Skin of body (tissue), 2 donors: Measurements from ENCODE around the gene CENPX. TPM values are rescaled to one million over a fixed set of nuclear protein-coding genes. Genes with fewer than 3 reads are reported as not detected.
"Not testable (repeated sequence)": the region's sequence is repeated elsewhere in the genome, so short reads cannot be mapped to it uniquely, and the experiment has no call there.

Source experiments
- DNase-seq: peaks from one replicate; lab custom pipeline; 2025; lab: John Stamatoyannopoulos, UW
- total RNA-seq: library from RNA; depleted of rRNA; stranded (reverse); fragments of >200 nt; gene quantifications from one replicate; pipeline ENCODE4 v1.2.3, GENCODE V29; 2014

Gene CENPX
- total RNA-seq, 1 donor from 2014 or later, result 19.7 TPM

DNA sequence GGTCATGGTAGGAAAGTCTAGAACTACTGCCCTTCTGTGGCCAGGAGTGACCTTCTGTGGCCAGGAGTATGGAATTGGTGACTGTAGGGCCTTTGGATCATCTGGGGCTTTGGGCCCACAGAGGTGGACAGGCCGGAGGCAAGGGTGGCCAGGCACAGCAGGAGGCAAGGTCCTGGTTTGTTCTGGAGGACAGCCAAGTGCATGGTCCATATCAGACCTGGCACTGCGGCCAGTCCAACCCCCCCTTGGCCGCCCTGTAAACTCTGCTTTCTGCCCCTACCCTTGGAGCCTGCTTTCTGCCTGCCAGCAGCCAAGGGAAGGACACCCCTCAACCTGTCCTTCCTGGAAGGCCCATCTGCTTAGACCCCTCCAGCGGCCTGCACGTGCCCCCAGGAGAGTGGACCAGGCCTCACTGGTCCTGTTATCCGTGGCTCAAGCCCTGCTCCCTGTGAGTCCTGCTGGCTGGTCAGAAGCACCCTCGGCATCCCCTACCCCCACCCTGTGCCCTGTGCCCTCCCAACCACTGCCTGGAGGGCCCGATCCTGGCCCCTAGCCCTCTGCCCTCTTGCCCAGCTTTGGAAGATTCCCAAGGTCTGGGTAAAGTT, 17.1 kb upstream of the CENPX start:
- no peak for DNase-seq

DNA sequence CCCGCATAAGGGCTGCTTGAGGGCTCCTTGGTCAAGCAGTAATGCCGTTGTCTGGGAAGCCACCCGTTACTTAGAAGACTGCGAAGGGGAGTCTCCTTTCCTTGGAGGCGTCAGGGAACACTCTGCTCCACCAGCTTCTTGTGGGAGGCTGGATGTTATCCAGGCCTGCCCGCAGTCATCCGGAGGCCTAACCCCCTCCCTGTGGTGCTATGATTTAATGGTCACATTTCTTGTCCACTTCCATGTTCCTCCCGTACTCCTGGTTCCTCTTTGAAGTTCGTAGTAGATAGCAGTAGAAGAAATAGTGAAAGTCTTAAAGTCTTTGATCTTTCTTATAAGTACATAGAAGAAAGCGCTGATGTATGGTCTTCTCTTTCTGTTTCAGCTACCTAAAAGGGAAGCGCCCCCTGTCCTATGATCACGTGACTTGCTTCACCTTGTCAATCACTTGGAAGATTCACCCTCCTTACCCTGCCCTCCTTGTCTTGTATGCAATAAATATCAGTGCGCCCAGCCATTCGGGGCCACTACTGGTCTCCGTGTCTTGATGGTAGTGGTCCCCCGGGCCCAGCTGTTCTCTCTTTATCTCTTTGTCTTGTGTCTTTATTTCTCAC, 16.2 kb upstream of the CENPX start:
- not testable (repeated sequence) for DNase-seq

DNA sequence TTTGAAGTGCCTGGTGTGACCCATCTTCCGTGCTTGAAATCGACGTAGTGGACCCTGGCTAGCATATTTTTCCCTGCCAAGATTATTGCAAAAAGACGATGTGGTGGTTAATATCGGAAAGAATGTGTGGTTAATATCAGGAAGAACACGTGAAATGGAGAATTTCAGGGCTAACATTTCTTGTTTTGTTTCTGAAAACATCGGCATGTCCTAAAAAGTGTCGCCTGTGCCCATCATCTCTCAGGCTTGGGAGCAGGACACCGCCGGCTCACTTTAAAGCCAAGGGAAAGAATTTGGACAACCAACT, 15.2 kb upstream of the CENPX start:
- DNase-seq, result peak; percentile 69

DNA sequence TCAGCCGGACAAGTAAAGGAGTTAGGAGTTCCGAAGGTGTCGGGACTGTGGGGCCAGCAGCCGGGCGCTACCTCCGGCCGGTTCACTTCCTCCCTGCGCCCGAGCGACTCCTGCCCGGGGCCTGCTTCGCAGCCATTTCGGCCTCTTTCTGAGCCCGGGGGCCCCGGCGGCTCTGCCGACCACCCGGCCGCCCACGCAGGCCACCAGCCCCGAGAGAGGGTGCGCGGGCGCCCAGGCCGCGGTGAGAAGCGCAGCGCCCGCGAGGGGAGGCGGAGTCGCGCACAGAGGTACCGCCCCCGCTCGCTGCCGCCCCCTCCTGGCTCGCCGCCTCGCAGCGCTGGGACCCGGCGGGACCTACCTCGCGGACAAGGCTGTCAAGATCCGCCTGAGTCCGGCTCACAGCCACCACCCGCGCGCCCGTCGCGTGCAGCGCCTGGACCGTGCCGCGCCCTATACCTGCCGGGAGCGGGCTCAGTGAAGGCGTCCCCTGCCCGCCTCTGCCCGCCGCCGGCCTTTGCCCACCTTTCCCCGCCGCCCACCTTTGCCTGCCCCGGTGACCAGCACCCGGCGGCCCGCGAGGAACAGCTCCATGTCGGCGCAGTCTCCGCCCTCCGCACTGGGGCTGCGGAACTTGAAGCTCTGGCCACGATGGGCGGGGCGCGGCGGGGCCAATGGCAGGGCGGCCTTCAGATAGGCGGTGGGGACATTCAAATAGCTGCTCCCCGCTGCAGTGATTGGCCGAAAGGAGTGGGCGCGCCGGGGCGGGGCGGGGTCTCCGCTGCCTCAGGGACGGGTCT, 14.6 kb upstream of the CENPX start, which contains the start of gene DCXR:
DCXR (minus strand) TSS at position 606 of the 797 bp plus-strand sequence; CDS start at position 591, 15 bp downstream.
- DNase-seq, result peak; percentile 80

DNA sequence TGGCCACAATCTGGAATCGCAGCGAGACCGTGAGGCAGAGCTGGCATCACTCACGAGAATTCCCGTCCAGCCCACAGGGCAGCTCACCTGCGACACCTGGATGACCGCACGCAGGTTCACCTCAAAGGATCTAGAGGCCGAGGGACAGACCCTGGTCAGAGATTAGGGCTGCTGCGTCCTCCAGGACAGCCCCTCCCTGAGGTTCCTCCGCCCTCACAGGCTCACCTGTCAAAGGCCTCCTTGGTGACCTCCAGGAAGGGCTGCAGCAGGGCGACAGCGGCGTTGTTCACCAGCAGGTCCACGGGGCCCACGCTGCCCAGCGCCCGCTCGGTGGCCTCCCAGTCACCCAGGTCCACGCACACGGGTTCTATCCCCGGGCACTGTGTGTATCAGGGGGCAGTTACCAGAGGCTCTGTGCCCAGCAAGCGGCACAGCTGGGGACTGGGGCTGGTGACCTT, 14.0 kb upstream of the CENPX start:
- DNase-seq, result no peak

DNA sequence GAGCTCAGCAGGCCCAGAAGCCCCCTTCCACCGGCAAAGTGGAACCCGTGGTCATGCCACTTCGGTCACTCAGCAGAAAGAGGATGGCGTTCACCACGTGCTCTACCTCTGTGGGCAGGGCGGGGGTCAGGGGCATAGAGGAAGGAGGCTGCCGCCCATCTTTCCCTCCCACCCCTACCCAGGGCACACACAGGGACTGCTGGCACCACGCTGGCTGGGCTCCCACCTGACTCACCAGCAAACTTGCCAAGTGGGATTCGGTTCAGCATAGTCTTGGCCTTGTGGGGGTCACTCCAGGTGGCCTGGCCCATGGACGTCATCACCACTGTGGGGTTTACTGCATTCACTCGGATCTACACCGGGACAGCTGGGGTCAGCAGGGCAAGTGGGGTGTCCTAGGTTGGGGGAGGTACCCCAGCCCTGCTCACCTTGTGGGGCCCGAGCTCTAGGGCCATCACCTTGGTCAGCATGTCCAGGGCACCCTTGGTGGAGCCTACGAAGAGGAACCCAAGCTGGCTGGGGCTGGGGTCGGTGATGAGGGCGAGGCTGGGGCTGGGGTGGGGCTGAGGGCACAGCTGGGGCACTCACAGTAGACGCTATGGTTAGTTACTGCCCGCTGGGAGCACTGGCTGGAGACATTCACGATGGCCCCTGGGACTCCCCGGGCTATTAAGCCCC, 13.4 kb upstream of the CENPX start:
- DNase-seq, result no peak

DNA sequence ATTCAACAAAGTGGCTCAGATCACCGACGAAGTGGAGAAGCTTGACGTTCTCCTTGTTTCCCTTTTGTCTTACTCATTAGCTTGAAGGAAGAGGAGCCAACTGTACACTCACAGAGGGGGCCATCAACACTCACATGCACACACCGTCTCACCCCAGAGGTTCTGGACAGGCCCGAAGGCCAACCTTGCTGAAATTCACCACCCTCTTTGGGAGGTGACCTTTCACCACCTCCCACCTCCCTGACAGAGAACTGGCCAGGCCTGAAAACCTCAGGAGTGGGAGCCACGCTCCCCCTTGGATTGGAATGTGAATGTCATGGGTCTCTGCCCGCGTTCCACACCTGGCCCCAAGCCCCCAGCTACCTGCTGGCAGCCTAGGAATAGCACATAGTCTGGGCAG, 12.8 kb upstream of the CENPX start:
- DNase-seq, result no peak

DNA sequence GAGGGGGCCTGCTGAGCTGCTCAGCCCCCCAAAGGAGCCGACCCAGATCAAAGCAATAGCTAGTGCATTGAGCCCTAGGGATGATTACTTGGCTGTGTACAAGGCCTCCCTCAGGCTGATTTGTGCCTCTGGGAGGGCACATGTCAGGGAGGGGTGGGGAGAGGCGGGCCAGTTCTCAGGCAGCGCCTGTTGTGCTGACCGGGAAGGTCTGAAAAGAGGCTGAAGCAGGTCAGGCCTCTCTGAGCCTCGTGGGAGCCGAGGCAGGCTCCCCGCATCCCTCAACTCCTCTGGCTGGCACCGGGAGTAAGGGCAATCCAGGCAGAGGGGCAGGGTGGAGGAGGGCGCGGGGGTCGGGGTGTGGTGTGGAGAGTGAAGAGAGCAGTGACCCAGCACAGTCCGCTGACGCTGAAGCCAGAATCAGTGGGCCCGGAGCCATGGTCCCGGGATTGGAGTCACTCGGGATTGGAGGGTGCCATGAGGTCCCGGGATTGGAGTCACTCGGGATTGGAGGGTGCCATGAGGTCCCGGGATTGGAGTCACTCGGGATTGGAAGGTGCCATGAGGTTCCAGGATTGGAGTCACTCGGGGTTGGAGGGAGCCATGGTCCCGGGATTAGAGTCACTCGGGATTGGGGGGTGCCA, 11.8 kb upstream of the CENPX start:
- DNase-seq, result no peak

DNA sequence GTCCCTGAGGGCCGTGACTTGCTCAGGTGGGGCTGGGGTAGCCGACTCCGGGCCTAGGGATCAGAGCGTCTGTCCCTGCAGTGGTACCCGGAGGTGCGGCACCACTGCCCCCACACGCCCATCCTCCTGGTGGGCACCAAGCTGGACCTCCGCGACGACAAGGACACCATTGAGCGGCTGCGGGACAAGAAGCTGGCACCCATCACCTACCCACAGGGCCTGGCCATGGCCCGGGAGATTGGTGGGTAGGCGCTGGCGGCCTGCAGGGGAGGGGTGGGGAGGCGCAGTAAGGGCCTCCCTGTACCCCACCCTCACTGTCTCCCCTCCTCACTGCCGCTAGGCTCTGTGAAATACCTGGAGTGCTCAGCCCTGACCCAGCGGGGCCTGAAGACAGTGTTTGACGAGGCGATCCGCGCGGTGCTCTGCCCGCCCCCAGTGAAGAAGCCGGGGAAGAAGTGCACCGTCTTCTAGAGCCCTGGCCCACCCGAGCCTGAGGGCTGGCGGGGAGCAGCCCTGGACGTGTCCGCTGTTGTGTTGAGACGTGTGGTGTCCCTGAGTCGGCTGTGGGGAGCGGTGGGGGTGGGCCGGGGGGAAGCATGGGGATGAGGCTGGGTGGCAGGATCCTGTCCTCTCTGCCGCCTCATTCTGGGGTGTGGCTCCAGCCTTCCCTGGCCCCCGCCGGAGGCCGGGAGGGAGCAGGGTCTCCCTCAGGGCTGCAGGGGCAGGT, 10.8 kb upstream of the CENPX start:
- no peak for DNase-seq

DNA sequence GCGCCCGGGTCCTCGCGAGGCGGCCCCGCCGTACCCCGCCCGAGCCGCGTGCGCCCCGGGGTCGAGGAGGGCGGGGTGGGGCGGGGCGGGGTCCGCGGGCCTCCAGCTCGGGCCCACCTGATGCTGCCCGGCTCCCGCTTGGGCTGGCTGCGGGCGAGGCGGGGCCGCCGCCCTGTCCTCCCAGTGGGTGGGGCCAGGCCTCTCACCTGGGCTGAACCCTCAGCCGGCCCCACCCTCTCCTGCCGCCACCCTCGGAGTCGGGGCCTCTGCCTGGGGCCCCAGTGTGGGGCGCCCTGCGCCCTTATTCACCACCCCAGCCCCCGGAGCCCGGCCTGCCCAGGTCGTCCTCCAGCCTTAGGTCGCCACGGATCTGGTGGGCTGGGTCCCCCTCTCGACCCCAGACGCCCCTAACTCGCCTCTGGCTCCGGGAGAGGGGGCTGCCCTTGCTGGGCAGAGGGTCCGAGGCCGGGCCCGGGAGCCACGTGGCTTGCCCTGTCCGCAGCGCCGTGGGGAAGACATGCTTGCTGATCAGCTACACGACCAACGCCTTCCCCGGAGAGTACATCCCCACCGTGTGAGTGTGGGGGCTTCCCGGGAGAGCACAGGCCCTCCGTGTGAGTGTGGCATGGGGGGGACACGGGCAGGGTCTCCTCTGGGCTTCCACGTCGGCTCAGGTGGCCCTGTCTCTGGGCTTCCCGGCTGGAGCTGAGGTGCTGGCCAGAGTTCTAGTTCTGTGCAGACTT, 9.4 kb upstream of the CENPX start:
- DNase-seq, result no peak

DNA sequence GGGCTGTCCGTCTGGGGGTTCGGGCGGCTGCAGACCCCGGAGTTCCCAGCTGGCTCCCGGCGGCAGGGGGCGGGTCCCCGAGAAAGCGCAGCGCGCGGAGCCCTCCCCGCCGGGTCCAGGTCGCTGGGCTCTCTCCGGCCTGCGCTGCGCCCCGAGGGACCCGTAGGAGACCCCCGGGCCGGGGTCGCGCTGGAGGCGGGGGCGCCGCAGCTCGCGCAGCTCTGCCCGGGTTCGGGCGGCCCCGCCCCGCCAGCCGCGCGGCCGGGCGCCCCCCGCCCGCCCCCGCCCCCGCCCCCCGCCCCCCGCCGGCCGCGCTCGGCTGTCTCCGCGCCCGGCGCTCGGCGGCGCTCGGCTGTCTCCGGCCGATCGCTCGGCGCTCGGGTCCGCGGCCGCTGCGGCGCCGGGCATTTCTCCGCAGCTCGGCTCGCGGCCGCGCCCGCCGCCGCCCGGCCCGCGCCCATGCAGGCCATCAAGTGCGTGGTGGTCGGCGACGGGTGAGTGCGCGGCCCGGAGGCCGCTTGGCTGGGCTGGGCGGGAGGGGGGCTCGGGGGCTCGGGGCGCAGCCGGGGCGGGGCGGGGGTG, 8.7 kb upstream of the CENPX start, which contains the start of gene RAC3:
RAC3 (plus strand) TSS at position 376 of the 582 bp plus-strand sequence; CDS start at position 460, 84 bp downstream.
- no peak for DNase-seq

DNA sequence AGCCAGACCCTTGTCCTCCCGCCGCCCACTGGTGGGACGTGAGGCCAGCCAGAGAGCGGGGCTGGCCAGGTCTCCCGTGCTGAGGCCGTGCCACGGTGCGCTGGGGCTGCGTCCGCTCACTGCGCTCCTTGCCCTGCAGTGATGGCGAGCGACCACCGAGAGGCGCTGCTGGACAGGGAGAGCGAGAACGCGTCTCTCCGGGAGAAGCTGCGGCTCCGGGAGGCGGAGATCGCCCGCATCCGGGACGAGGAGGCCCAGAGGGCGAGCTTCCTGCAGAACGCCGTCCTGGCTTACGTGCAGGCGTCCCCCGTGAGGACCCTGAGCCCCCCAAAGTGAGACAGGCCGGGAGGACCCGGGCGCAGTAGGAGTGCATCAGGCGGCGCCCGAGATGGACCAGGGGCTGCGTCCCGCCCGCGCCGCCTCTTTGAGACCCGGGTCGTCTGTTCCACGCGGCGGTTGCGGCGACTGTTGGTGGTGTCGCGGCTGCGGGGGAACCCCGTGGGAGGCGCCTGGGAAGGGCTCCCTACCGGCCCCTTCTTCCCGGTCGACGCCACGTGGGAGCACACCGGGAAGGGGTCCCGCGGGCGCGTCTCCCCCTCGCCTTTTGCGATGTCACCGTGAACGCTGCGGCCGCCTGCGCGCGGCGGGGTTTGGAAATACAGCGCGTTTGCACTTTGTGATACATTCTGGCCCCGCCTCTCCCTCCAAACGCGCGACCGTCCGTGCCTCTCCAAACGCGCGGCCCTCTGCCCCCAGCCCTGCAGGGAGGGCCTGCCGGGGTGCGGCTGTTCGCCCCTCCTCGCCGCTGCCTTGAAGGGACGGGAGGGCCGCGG, 8.0 kb upstream of the CENPX start:
- DNase-seq, result peak; percentile 77

DNA sequence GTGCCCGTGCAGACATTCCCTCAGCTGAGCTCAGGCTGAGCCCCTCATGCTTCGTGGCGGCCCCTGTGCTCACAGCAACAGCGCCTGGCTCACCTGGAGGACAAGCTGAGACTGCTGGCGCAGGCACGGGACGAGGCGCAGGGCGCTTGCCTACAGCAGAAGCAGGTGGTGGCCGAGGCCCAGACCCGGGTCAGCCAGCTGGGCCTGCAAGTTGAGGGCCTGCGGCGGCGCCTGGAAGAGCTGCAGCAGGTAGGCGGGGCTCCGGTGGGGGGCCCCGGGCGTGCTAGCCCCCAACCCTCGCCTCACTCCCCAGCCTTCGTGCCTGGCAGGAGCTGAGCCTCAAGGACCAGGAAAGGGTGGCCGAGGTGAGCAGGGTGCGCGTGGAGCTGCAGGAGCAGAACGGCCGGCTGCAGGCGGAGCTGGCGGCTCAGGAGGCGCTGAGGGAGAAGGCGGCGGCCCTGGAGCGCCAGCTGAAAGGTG, 7.4 kb upstream of the CENPX start:
- DNase-seq, result no peak

DNA sequence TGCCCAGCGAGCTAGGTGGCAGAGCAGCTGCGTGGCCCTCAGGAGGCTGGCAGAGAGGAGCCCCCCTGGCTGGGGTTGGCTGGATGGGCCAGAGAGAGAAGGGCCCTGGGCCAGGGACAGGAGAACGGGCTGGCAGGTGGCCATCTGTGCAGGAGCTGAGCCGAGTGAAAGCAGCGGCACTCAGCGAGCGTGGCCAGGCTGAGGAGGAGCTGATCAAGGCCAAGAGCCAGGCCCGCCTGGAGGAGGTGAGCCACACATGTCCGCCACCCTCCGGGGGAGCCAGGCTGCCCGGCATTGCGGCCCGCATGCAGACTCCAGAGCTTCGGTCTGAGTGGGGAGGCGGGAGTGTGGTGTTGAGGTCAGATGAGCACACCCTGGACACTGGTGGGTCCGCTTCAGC, 6.7 kb upstream of the CENPX start:
- no peak for DNase-seq

DNA sequence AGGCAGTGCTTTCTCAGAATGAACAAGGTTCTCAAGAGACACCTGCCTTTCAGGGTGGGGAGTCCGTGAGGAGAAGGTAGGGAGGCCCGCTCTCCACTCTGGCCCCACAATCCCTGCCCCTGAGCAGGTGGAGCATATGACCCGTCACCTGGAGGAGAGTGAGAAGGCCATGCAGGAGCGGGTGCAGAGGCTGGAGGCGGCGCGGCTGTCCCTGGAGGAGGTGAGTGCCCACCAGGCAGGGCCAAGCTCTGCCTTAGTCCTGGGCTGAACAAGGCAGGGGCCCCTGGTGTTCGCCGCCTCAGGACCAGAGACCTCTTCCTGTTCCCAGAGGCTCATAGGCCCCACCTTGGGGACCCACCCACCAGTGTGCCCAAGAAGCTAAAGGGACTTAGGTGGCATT, 6.3 kb upstream of the CENPX start:
- no peak for DNase-seq

DNA sequence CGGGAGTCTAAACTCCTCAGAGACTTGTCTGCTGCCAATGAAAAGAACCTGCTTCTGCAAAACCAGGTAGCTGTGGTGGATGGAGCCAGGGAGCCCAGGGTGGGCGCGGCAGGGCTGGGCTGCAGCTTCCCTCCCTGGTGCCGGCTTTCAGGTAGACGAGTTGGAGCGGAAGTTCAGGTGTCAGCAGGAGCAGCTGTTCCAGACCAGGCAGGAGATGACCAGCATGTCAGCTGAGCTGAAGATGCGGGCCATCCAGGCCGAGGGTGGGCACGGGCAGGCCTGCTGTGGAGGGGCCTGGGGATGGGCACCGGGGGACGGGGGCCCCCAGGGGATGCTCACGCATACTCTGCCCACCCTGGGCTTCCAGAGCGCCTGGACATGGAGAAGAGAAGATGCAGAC, 5.6 kb upstream of the CENPX start:
- no peak for DNase-seq

DNA sequence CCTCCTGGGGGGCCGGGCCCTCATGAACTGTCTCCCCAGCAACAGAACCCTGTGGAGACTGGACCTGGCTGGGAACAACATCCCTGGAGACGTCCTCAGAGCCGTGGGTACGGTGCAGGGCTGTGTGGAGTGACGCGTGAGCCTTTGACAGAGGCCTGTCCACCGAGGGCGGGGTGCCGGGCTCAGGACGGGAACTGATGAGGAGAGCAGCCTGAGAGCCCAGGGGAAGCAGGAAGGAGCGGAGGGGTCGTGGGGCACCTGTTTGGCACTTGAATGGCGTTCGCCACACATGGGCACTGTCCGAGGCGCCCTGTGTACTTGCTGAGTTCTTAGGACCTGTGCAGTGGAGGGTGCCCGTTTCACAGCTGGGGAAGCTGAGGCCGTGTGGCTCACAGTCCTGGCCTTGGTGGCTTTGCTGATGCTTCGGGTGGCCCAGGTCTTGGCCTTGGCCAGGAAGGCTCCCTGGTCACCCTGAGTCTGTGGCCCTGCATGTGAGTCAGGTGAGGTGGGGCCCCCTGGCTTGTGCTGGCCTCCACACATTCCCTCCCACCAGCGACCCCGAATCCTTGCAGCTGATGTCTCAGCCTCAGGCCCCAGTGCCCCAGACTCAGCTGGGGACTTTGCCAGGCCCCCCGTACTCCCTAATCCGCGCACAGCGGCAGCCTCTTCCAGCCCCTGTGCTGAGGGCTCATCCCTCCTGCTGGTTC, 2.9 kb upstream of the CENPX start:
- DNase-seq, result no peak

DNA sequence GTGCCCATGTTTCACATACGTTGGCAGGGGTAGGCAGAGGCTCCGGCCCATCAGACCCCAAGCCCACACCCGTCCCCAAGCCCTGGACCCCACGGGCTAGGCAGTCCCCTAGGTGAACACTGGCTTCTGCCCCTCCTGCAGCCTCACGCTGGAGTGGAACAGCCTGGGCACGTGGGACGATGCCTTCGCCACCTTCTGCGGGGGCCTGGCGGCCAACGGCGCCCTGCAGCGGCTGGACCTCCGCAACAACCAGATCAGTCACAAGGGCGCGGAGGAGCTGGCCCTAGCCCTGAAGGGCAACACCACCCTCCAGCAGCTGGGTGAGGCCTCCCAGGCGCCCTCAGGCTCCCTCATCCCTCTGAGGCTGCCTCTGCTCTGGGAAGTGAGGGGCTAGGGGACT, 2.2 kb upstream of the CENPX start:
- DNase-seq, result no peak
